LNCaP clone FGC (cell line): Measurements from ENCODE around the gene ANKRD16.
A peak's percentile ranks its signal among the peaks of the same experiment; 100 is the strongest.

ENCODE experiments used
- DNase-seq: peaks from one replicate; pipeline ENCODE4 v3.0.0-alpha.2; 2011; ENCODE audit warnings: low read depth
- H3K4me3 ChIP-seq: 2 replicates; pipeline ENCODE4 v1.5.1; 2011; ENCODE audit warnings: mild to moderate bottlenecking, low read depth, low read length, control low read depth
- CTCF ChIP-seq: IDR thresholded peaks from 2 replicates; pipeline ENCODE4 v1.5.1; 2012; ENCODE audit warnings: mild to moderate bottlenecking; ENCODE audit not compliant: control insufficient read depth, insufficient read depth; ENCODE audit errors: extremely low read depth

ANKRD16 gene

GRCh38 chr10:5814110-5815107 is 75.3 kb downstream of the ANKRD16 start:
- TF ChIP-seq CTCF, result no peak
- no peak for DNase-seq
- H3K4me3 ChIP-seq, result peak overlapping the region; percentile 80

GRCh38 chr10:5813341-5814109 is 76.2 kb downstream of the ANKRD16 start, which contains the start of gene GDI2:
TSS of gene GDI2 (minus strand) at chr10:5813434. CDS start at chr10:5813258, 176 bp downstream.
- peak within 1 kb of the TSS; percentile 80 for H3K4me3 ChIP-seq
- TF ChIP-seq CTCF, result 0 out of 2 replicates have a peak, but pooled peaks have one; percentile 10
- DNase-seq, result peak; percentile 88

GRCh38 chr10:5813091-5813340 is 76.7 kb downstream of the ANKRD16 start:
- DNase-seq, result no peak
- TF ChIP-seq CTCF, result no peak
- peak overlapping the region; percentile 80 for H3K4me3 ChIP-seq

- TF ChIP-seq CTCF, result no peak
- no peak for DNase-seq
- H3K4me3 ChIP-seq, result peak overlapping the region; percentile 80
Observed at GRCh38 chr10:5812283-5813090, 77.2 kb downstream of the ANKRD16 start.
